Activated T-helper 1 cell treated with anti-CD3 and anti-CD28 coated beads, Interleukin-12 subunit alpha, Interleukin-12 subunit beta, Interleukin-2, Interleukin-4 antibody, amounts not matched to agents 30 ng/mL and 10 ng/mL and 1 ng/mL, durations not matched to agents 14 hours and 24 hours and 36 hours (primary cell): ENCODE data around the gene RAB14. TPM values are rescaled to one million over a fixed set of nuclear protein-coding genes. Genes with fewer than 3 reads are reported as not detected.

Experiments used
- DNase-seq: peaks from one replicate; pipeline ENCODE4 v3.0.0; 2021; ENCODE audit warnings: low spot score
- H3K27ac Mint-ChIP-seq: one replicate; pipeline ENCODE4 v1.8.0; 2021; ENCODE audit warnings: mild to moderate bottlenecking, mixed read lengths
- H3K27me3 Mint-ChIP-seq: one replicate; pipeline ENCODE4 v1.8.0; 2022; ENCODE audit warnings: mild to moderate bottlenecking, moderate library complexity, mixed read lengths; ENCODE audit not compliant: insufficient read depth
- H3K36me3 Mint-ChIP-seq: one replicate; pipeline ENCODE4 v1.8.0; 2021; ENCODE audit warnings: low read depth, mixed read lengths
- H3K4me1 Mint-ChIP-seq: one replicate; pipeline ENCODE4 v1.8.0; 2021; ENCODE audit warnings: low read depth, mixed read lengths
- H3K4me3 Mint-ChIP-seq: one replicate; pipeline ENCODE4 v1.8.0; 2021; ENCODE audit warnings: mild to moderate bottlenecking, moderate library complexity, mixed read lengths
- H3K9me3 Mint-ChIP-seq: one replicate; pipeline ENCODE4 v1.8.0; 2021; ENCODE audit warnings: mixed read lengths
- intact Hi-C: fragments of 100-400 bp; cut with micrococcal nuclease; formaldehyde crosslinking; loops from one replicate; pipeline ENCODE4 v1.15.1; 2024
- total RNA-seq: library from RNA; stranded (reverse); gene quantifications from 2 replicates; pipeline ENCODE4 v1.2.3, GENCODE V29; 2022

RAB14 gene
- total RNA-seq, 1 donor from 2014 or later: 64.8 TPM

DNA sequence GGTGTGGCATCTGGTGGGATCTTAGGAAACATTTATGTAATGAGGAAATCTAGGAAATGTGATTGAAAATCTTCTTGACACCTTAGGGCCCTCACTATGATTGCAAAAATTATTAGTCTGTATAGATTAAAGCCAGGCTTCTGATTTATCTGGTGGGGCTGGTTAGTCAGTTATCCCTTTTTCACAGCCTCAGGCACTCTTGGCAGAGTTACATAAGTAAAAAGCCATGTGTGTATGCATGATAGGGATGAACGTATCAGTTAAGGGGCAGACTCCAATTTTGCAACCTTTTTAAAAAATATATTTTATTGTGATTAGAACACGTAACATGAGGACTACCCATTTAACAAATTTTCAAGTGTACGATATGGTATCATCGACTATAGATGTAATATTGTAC is 30.6 kb upstream of the RAB14 start:
- Mint-ChIP-seq H3K9me3 (no peaks in the 10 kb centered on the region), H3K4me1 (no peaks in the 10 kb centered on the region), H3K36me3 (no peaks in the 10 kb centered on the region), H3K27ac (no peak overlapping the region), H3K27me3 (peaks cover 5% of the 10 kb centered on the region), H3K4me3 (no peak overlapping the region)
- no peak for DNase-seq
- intact Hi-C loops: no loop called here

- peaks cover 2% of the 10 kb centered on the region for H3K27me3 Mint-ChIP-seq
- no peaks in the 10 kb centered on the region for H3K36me3 Mint-ChIP-seq
- no peak overlapping the region for H3K27ac Mint-ChIP-seq
- no peak for DNase-seq
- H3K9me3 Mint-ChIP-seq: no peaks in the 10 kb centered on the region
- intact Hi-C loops: no loop called here
- H3K4me1 Mint-ChIP-seq: no peaks in the 10 kb centered on the region
- no peak overlapping the region for H3K4me3 Mint-ChIP-seq
Observed at GRCh38 chr9:121230256-121230655, 28.6 kb upstream of the RAB14 start.

- no peak for DNase-seq
- no peaks in the 10 kb centered on the region for H3K4me1 Mint-ChIP-seq
- peaks cover 2% of the 10 kb centered on the region for H3K27me3 Mint-ChIP-seq
- H3K27ac Mint-ChIP-seq: no peak overlapping the region
- H3K36me3 Mint-ChIP-seq: no peaks in the 10 kb centered on the region
- no peaks in the 10 kb centered on the region for H3K9me3 Mint-ChIP-seq
- intact Hi-C loops: no loop called here
- H3K4me3 Mint-ChIP-seq: no peak overlapping the region
Observed at GRCh38 chr9:121227862-121228261, 26.2 kb upstream of the RAB14 start.

GRCh38 chr9:121226175-121226574 is 24.5 kb upstream of the RAB14 start:
- intact Hi-C loops: no loop called here
- no peak for DNase-seq
- Mint-ChIP-seq H3K36me3 (no peaks in the 10 kb centered on the region), H3K4me3 (no peak overlapping the region), H3K4me1 (no peaks in the 10 kb centered on the region), H3K9me3 (no peaks in the 10 kb centered on the region), H3K27ac (no peak overlapping the region), H3K27me3 (peaks cover 2% of the 10 kb centered on the region)

DNA sequence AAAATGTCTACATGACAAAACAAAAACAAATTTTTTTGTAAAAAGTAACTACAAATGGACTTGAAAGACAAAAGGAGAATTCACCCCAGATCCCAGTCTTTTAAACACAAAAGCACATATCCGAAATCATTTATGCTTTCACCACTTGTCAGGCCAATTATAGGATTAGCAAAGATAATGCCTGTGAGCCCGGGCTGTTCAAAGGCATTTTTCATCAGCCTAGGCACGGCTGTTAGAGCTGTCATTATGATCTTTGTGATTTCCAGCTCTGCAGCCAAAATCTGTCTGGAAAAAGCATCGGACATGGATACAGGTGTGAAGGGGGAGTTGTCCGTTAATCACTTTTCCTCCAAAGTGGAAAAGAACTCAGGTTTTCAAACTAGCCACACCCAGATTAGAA is 23.6 kb upstream of the RAB14 start:
- intact Hi-C loops: no loop called here
- peaks cover 2% of the 10 kb centered on the region for H3K27me3 Mint-ChIP-seq
- H3K36me3 Mint-ChIP-seq: no peaks in the 10 kb centered on the region
- no peak for DNase-seq
- no peaks in the 10 kb centered on the region for H3K4me1 Mint-ChIP-seq
- H3K4me3 Mint-ChIP-seq: no peak overlapping the region
- no peak overlapping the region for H3K27ac Mint-ChIP-seq
- no peaks in the 10 kb centered on the region for H3K9me3 Mint-ChIP-seq

- peaks cover 2% of the 10 kb centered on the region for H3K27me3 Mint-ChIP-seq
- no peak overlapping the region for H3K4me3 Mint-ChIP-seq
- intact Hi-C loops: no loop called here
Observed at GRCh38 chr9:121222524-121223171, 21.0 kb upstream of the RAB14 start.

DNA sequence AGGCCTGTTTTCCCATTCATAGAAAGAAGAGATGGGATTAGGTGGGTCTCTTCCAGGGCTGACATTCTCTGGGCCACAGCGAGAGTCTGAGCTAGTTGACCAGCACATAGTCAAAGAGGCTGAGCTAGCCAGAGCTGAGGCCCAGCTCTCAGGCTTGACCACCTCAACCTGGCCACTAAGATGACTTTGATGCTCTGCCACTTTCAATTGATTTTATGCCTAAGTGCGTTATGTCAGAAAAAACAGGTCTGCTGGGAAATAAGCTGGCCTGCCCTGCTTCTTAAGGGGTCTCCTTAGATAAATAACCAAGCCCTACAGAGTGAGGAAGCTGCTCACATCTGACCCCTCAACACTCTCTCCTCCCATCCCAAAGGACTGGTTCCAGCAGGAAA is 20.0 kb upstream of the RAB14 start:
- H3K27me3 Mint-ChIP-seq: no peaks in the 10 kb centered on the region
- no peak for DNase-seq
- intact Hi-C loops: no loop called here
- H3K4me3 Mint-ChIP-seq: no peak overlapping the region
- peaks cover 8% of the 10 kb centered on the region for H3K4me1 Mint-ChIP-seq
- H3K9me3 Mint-ChIP-seq: no peaks in the 10 kb centered on the region
- H3K27ac Mint-ChIP-seq: no peak overlapping the region
- H3K36me3 Mint-ChIP-seq: peaks cover 1% of the 10 kb centered on the region

More at GRCh38 chr9:121222524-121223171, 21.0 kb upstream of the RAB14 start:
- H3K36me3 Mint-ChIP-seq: peaks cover 1% of the 10 kb centered on the region
- no peak for DNase-seq
- H3K27ac Mint-ChIP-seq: no peak overlapping the region
- H3K4me1 Mint-ChIP-seq: peaks cover 5% of the 10 kb centered on the region
- no peaks in the 10 kb centered on the region for H3K9me3 Mint-ChIP-seq

DNA sequence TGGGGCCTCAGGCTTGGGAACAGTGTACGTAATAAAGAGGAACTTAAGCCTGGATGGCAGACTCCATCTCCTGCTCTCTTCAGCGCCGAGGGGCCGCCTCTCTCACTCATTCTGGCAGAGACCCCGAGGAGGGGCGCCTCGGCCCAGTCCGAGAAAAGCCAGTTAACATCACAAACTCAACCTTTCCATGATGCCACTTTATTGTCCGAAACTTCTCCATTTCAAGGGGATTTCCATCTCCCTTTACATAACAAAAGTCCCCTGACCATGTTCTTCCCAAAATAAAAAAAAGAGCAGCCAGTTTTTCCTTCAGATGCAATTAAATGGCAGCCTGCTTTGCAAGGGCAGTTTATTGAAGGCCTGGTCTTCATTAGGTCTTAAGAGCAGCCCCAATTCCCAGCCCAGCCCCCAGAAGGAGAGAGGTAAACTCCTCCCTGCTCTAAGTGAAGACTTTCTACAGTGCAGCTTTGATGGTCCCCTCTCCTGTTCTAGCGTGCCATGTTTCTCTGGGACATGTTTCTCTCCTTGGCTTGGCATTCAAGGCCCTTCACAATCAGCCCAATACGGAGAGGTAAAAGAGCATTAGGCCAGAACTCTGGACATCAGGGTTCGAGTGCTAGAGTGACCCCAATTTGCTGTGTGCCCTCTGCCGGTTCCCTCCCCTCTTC is 19.5 kb upstream of the RAB14 start:
- intact Hi-C loops: no loop called here
- Mint-ChIP-seq H3K9me3 (no peaks in the 10 kb centered on the region), H3K36me3 (peaks cover 1% of the 10 kb centered on the region), H3K4me1 (peaks cover 14% of the 10 kb centered on the region), H3K27me3 (no peaks in the 10 kb centered on the region), H3K27ac (no peak overlapping the region), H3K4me3 (no peak overlapping the region)
- no peak for DNase-seq

GRCh38 chr9:121219530-121219929 is 17.9 kb upstream of the RAB14 start:
- no peak for DNase-seq
- intact Hi-C loops: no loop called here
- Mint-ChIP-seq H3K4me1 (peaks cover 16% of the 10 kb centered on the region), H3K4me3 (no peak overlapping the region), H3K9me3 (no peaks in the 10 kb centered on the region), H3K27me3 (no peaks in the 10 kb centered on the region), H3K27ac (no peak overlapping the region), H3K36me3 (peaks cover 1% of the 10 kb centered on the region)

- peaks cover 1% of the 10 kb centered on the region for H3K36me3 Mint-ChIP-seq
- H3K4me3 Mint-ChIP-seq: no peak overlapping the region
- H3K4me1 Mint-ChIP-seq: peaks cover 16% of the 10 kb centered on the region
- H3K9me3 Mint-ChIP-seq: no peaks in the 10 kb centered on the region
- no peak overlapping the region for H3K27ac Mint-ChIP-seq
- H3K27me3 Mint-ChIP-seq: peaks cover 3% of the 10 kb centered on the region
- no peak for DNase-seq
- intact Hi-C loops: no loop called here
Observed at GRCh38 chr9:121218357-121219027, 16.8 kb upstream of the RAB14 start.

DNA sequence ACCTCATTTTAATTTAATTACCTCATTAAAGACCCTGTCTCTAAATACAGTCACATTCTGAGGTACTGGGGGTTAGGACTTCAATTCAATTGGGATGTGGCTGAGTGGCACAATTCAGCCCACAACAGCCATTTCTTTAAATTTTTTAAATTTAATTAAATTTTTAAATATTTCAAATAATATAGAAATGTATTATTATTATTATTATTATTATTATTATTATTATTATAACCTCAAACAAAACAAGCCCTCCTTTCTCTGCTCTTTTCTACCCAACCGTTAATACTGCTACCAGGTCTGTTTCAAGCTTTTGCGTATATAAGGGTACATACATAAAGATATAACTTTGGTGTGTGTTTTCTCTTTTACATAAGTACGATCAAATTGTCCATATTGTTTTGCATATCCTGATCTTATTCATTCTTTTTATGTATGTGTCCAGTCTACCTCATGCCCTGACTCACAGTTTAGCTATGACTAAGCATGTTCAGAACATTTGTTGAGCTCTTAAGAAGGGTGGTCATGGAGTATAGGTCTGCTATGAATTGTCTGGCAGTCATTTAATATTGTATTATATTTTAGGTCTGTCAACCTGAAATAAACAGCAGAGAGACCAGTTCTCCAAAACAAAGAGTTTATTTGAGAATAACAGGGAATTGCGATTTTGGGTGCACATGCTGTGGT is 16.1 kb upstream of the RAB14 start:
- no peaks in the 10 kb centered on the region for H3K9me3 Mint-ChIP-seq
- no peak for DNase-seq
- H3K27me3 Mint-ChIP-seq: peaks cover 3% of the 10 kb centered on the region
- no peak overlapping the region for H3K4me3 Mint-ChIP-seq
- no peak overlapping the region for H3K27ac Mint-ChIP-seq
- intact Hi-C loops: no loop called here
- H3K36me3 Mint-ChIP-seq: peaks cover 1% of the 10 kb centered on the region
- H3K4me1 Mint-ChIP-seq: peaks cover 21% of the 10 kb centered on the region

- H3K27me3 Mint-ChIP-seq: peaks cover 3% of the 10 kb centered on the region
- intact Hi-C loops: no loop called here
- H3K4me1 Mint-ChIP-seq: peaks cover 21% of the 10 kb centered on the region
- H3K9me3 Mint-ChIP-seq: no peaks in the 10 kb centered on the region
- no peak for DNase-seq
- H3K36me3 Mint-ChIP-seq: peaks cover 1% of the 10 kb centered on the region
- H3K27ac Mint-ChIP-seq: no peak overlapping the region
- no peak overlapping the region for H3K4me3 Mint-ChIP-seq
Observed at GRCh38 chr9:121216271-121216805, 14.7 kb upstream of the RAB14 start.

GRCh38 chr9:121214005-121214404 is 12.3 kb upstream of the RAB14 start:
- no peak for DNase-seq
- peaks cover 21% of the 10 kb centered on the region for H3K4me1 Mint-ChIP-seq
- no peak overlapping the region for H3K4me3 Mint-ChIP-seq
- intact Hi-C loops: no loop called here
- no peak overlapping the region for H3K27ac Mint-ChIP-seq
- no peaks in the 10 kb centered on the region for H3K9me3 Mint-ChIP-seq
- H3K36me3 Mint-ChIP-seq: peaks cover 1% of the 10 kb centered on the region
- peaks cover 3% of the 10 kb centered on the region for H3K27me3 Mint-ChIP-seq
